Measurements from ENCODE around the gene RAC2. TPM values are rescaled to one million over a fixed set of nuclear protein-coding genes. Genes with fewer than 3 reads are reported as not detected.

Gene RAC2
- total and polyA plus RNA-seq, 2 experiments from 2014 or later, result 0.98 to 2.0 TPM

GRCh38 chr22:37176464-37177061 is 67.5 kb downstream of the RAC2 start:
- Histone ChIP-seq H3K4me1 (ENCODE audit: low read depth) (peaks cover 6% of the 10 kb centered on the region), H3K36me3 (no peaks in the 10 kb centered on the region)

GRCh38 chr22:37175414-37176281 is 68.4 kb downstream of the RAC2 start:
- Histone ChIP-seq H3K27ac (no peak overlapping the region), H3K36me3 (no peaks in the 10 kb centered on the region), H3K9me3 (ENCODE audit: low read depth) (no peaks in the 10 kb centered on the region), H3K4me1 (ENCODE audit: low read depth) (peaks cover 6% of the 10 kb centered on the region), H3K4me3 (no peak overlapping the region), H3K27me3 (no peaks in the 10 kb centered on the region)
- no peak for DNase-seq (ENCODE audit: low read depth in 1 of 2, low spot score in 1 of 2)
- no peak for TF ChIP-seq CTCF (IDR thresholded peaks at IDR 0.05; ENCODE audit: low read depth, low read length)

More at GRCh38 chr22:37176464-37177061, 67.5 kb downstream of the RAC2 start:
- Histone ChIP-seq H3K27ac (no peak overlapping the region), H3K27me3 (no peaks in the 10 kb centered on the region), H3K4me3 (no peak overlapping the region), H3K9me3 (ENCODE audit: low read depth) (no peaks in the 10 kb centered on the region)
- TF ChIP-seq CTCF (IDR thresholded peaks at IDR 0.05; ENCODE audit: low read depth, low read length), result peak; percentile 5
- peak in 1 of 2 donors; percentile 89 for DNase-seq (ENCODE audit: low read depth in 1 of 2, low spot score in 1 of 2)

Other genes starting within 250 kb of the RAC2 start
- gene TST, start 224.8 kb downstream of the RAC2 start, total RNA-seq, result 63.8 and 78.0 TPM in 2 replicates
- 34.8 and 36.2 TPM in 2 replicates for gene TST, start 224.8 kb downstream of the RAC2 start, polyA plus RNA-seq
- 152 and 155 TPM in 2 replicates for gene MPST, start 224.5 kb downstream of the RAC2 start, total RNA-seq
- gene MPST, start 224.5 kb downstream of the RAC2 start, polyA plus RNA-seq, result 86.0 and 135 TPM in 2 replicates
- gene KCTD17, start 192.5 kb downstream of the RAC2 start, total RNA-seq, result 38.4 and 39.1 TPM in 2 replicates
- gene KCTD17, start 192.5 kb downstream of the RAC2 start, polyA plus RNA-seq, result 49.5 and 54.0 TPM in 2 replicates
- not detected in 2 replicates for gene TMPRSS6, start 134.6 kb downstream of the RAC2 start, total RNA-seq
- 0.11 and 0.26 TPM in 2 replicates for gene TMPRSS6, start 134.6 kb downstream of the RAC2 start, polyA plus RNA-seq
- 0.18 TPM in 1 of 2 replicates, not detected in the other for gene IL2RB, start 94.4 kb downstream of the RAC2 start, total RNA-seq
- gene IL2RB, start 94.4 kb downstream of the RAC2 start, polyA plus RNA-seq, result 0.50 TPM in 1 of 2 replicates, not detected in the other
- 9.8 and 16.4 TPM in 2 replicates for gene C1QTNF6, start 56.0 kb downstream of the RAC2 start, total RNA-seq
- 6.4 and 10.4 TPM in 2 replicates for gene C1QTNF6, start 56.0 kb downstream of the RAC2 start, polyA plus RNA-seq
- gene SSTR3, start 31.8 kb downstream of the RAC2 start, total RNA-seq, result 0.06 and 0.21 TPM in 2 replicates
- gene SSTR3, start 31.8 kb downstream of the RAC2 start, polyA plus RNA-seq, result not detected in 2 replicates
- gene CYTH4, start 38.2 kb upstream of the RAC2 start, total RNA-seq, result not detected in 2 replicates
- not detected in 2 replicates for gene CYTH4, start 38.2 kb upstream of the RAC2 start, polyA plus RNA-seq
- 0.09 and 0.11 TPM in 2 replicates for gene ELFN2, start 183.2 kb upstream of the RAC2 start, total RNA-seq
- not detected in 2 replicates for gene ELFN2, start 183.2 kb upstream of the RAC2 start, polyA plus RNA-seq
- 1.2 and 2.6 TPM in 2 replicates for gene MFNG, start 242.1 kb upstream of the RAC2 start, total RNA-seq
- 6.4 and 9.2 TPM in 2 replicates for gene MFNG, start 242.1 kb upstream of the RAC2 start, polyA plus RNA-seq